SJCRH30 (cell line): ENCODE measurements around the gene MAX. TPM values are rescaled to one million over a fixed set of nuclear protein-coding genes. Genes with fewer than 3 reads are reported as not detected.
A peak's percentile ranks its signal among the peaks of the same experiment; 100 is the strongest.

Experiments
- DNase-seq, 2 experiments: peaks; one replicate each; pipeline ENCODE4 v3.0.0-alpha.2; 2015 to 2020
- H3K27ac ChIP-seq: fragments of 250-450 bp; sonication (Bioruptor Pico); 2 replicates; pipeline ENCODE4 v1.5.1; 2020; ENCODE audit warnings: mild to moderate bottlenecking, moderate library complexity
- H3K27me3 ChIP-seq: fragments of 250-450 bp; sonication (Bioruptor Pico); 2 replicates; pipeline ENCODE4 v1.5.1; 2020; ENCODE audit warnings: mild to moderate bottlenecking, moderate library complexity
- H3K36me3 ChIP-seq: fragments of 250-450 bp; sonication (Bioruptor Pico); 2 replicates; pipeline ENCODE4 v1.5.1; 2020; ENCODE audit warnings: mild to moderate bottlenecking, moderate library complexity
- H3K4me1 ChIP-seq: fragments of 250-450 bp; sonication (Bioruptor Pico); 2 replicates; pipeline ENCODE4 v1.5.1; 2020; ENCODE audit warnings: mild to moderate bottlenecking, moderate library complexity
- H3K4me3 ChIP-seq: fragments of 250-450 bp; sonication (Bioruptor Pico); 2 replicates; pipeline ENCODE4 v1.5.1; 2020; ENCODE audit warnings: mild to moderate bottlenecking, moderate library complexity
- H3K9me3 ChIP-seq: fragments of 250-450 bp; sonication (Bioruptor Pico); replicated peaks from 2 replicates; pipeline ENCODE4 v1.5.1; 2020; ENCODE audit warnings: mild to moderate bottlenecking, moderate library complexity
- total RNA-seq: library from RNA; depleted of rRNA; stranded (reverse); fragments of >200 nt; shearing (Covaris generic); gene quantifications from 2 replicates; pipeline ENCODE4 v1.2.3, GENCODE V29; 2014; rRNA removed

MAX gene
- total RNA-seq: 37.4 and 41.8 TPM in 2 replicates

GRCh38 chr14:65102441-65103149, at the start of gene MAX:
MAX (minus strand) TSS chr14:65102517; CDS start chr14:65102339, 178 bp downstream.
- DNase-seq: peak; percentile 96
- no peaks in the 10 kb centered on the region; the same call in 1 of the 2 replicates for H3K36me3 ChIP-seq
- H3K27ac ChIP-seq: peak within 1 kb of the TSS; percentile 41
- H3K4me1 ChIP-seq: no peaks in the 10 kb centered on the region
- peak within 1 kb of the TSS; percentile 99 for H3K4me3 ChIP-seq
- no peaks in the 10 kb centered on the region for H3K9me3 ChIP-seq
- no peaks in the 10 kb centered on the region for H3K27me3 ChIP-seq

- Histone ChIP-seq H3K27ac (no peak overlapping the region), H3K27me3 (no peaks in the 10 kb centered on the region), H3K36me3 (no peaks in the 10 kb centered on the region), H3K9me3 (no peaks in the 10 kb centered on the region), H3K4me1 (no peaks in the 10 kb centered on the region), H3K4me3 (no peak overlapping the region)
- no peak for DNase-seq
Measured at GRCh38 chr14:65151609-65151956, 49.3 kb upstream of the MAX start.

- Histone ChIP-seq H3K27me3 (no peaks in the 10 kb centered on the region), H3K4me3 (no peak overlapping the region), H3K27ac (no peak overlapping the region), H3K4me1 (no peaks in the 10 kb centered on the region), H3K36me3 (no peaks in the 10 kb centered on the region), H3K9me3 (no peaks in the 10 kb centered on the region)
- no peak for DNase-seq
Measured at GRCh38 chr14:65150898-65151608, 48.7 kb upstream of the MAX start.

GRCh38 chr14:65149116-65149515, 46.8 kb upstream of the MAX start:
- H3K36me3 ChIP-seq: no peaks in the 10 kb centered on the region
- no peaks in the 10 kb centered on the region for H3K27me3 ChIP-seq

GRCh38 chr14:65144170-65144569, 41.9 kb upstream of the MAX start:
- no peaks in the 10 kb centered on the region for H3K9me3 ChIP-seq
- no peaks in the 10 kb centered on the region for H3K27me3 ChIP-seq
- no peak overlapping the region for H3K4me3 ChIP-seq
- no peaks in the 10 kb centered on the region for H3K36me3 ChIP-seq
- no peaks in the 10 kb centered on the region for H3K4me1 ChIP-seq
- no peak overlapping the region for H3K27ac ChIP-seq
- DNase-seq: no peak

More at GRCh38 chr14:65149116-65149515, 46.8 kb upstream of the MAX start:
- DNase-seq: no peak
- H3K9me3 ChIP-seq: no peaks in the 10 kb centered on the region
- no peak overlapping the region for H3K4me3 ChIP-seq
- H3K27ac ChIP-seq: no peak overlapping the region
- H3K4me1 ChIP-seq: no peaks in the 10 kb centered on the region

- H3K4me3 ChIP-seq: no peak overlapping the region
- no peak for DNase-seq
- H3K4me1 ChIP-seq: no peaks in the 10 kb centered on the region
Measured at GRCh38 chr14:65142914-65143625, 40.8 kb upstream of the MAX start.

GRCh38 chr14:65142429-65142828, 40.1 kb upstream of the MAX start:
- no peak overlapping the region for H3K27ac ChIP-seq
- no peaks in the 10 kb centered on the region for H3K4me1 ChIP-seq

More at GRCh38 chr14:65142914-65143625, 40.8 kb upstream of the MAX start:
- H3K36me3 ChIP-seq: no peaks in the 10 kb centered on the region
- H3K27me3 ChIP-seq: no peaks in the 10 kb centered on the region
- H3K9me3 ChIP-seq: no peaks in the 10 kb centered on the region
- H3K27ac ChIP-seq: no peak overlapping the region

GRCh38 chr14:65141523-65141922, 39.2 kb upstream of the MAX start:
- DNase-seq: no peak
- Histone ChIP-seq H3K27ac (no peak overlapping the region), H3K9me3 (no peaks in the 10 kb centered on the region), H3K36me3 (no peaks in the 10 kb centered on the region), H3K4me3 (no peak overlapping the region), H3K27me3 (no peaks in the 10 kb centered on the region), H3K4me1 (no peaks in the 10 kb centered on the region)

More at GRCh38 chr14:65142429-65142828, 40.1 kb upstream of the MAX start:
- H3K4me3 ChIP-seq: no peak overlapping the region
- H3K9me3 ChIP-seq: no peaks in the 10 kb centered on the region
- no peak for DNase-seq
- no peaks in the 10 kb centered on the region for H3K27me3 ChIP-seq
- no peaks in the 10 kb centered on the region for H3K36me3 ChIP-seq

- Histone ChIP-seq H3K27ac (no peak overlapping the region), H3K4me3 (no peak overlapping the region), H3K36me3 (no peaks in the 10 kb centered on the region), H3K27me3 (no peaks in the 10 kb centered on the region), H3K9me3 (no peaks in the 10 kb centered on the region), H3K4me1 (no peaks in the 10 kb centered on the region)
- no peak for DNase-seq
Measured at GRCh38 chr14:65137648-65138307, 35.5 kb upstream of the MAX start.

GRCh38 chr14:65134651-65135579, 32.6 kb upstream of the MAX start:
- H3K36me3 ChIP-seq: no peaks in the 10 kb centered on the region
- no peaks in the 10 kb centered on the region for H3K9me3 ChIP-seq
- H3K27ac ChIP-seq: no peak overlapping the region
- no peaks in the 10 kb centered on the region for H3K4me1 ChIP-seq
- no peak overlapping the region for H3K4me3 ChIP-seq
- DNase-seq: no peak
- H3K27me3 ChIP-seq: no peaks in the 10 kb centered on the region

- no peak overlapping the region for H3K4me3 ChIP-seq
- DNase-seq: no peak
- no peaks in the 10 kb centered on the region for H3K27me3 ChIP-seq
- H3K27ac ChIP-seq: no peak overlapping the region
- no peaks in the 10 kb centered on the region for H3K36me3 ChIP-seq
- H3K4me1 ChIP-seq: no peaks in the 10 kb centered on the region
- H3K9me3 ChIP-seq: no peaks in the 10 kb centered on the region
Measured at GRCh38 chr14:65132855-65133254, 30.5 kb upstream of the MAX start.

- Histone ChIP-seq H3K4me3 (no peak overlapping the region), H3K27ac (no peak overlapping the region), H3K36me3 (no peaks in the 10 kb centered on the region), H3K9me3 (no peaks in the 10 kb centered on the region), H3K27me3 (no peaks in the 10 kb centered on the region), H3K4me1 (no peaks in the 10 kb centered on the region)
- no peak for DNase-seq
Measured at GRCh38 chr14:65131301-65131701, 29.0 kb upstream of the MAX start.

GRCh38 chr14:65128096-65128495, 25.8 kb upstream of the MAX start:
- no peaks in the 10 kb centered on the region for H3K9me3 ChIP-seq
- no peaks in the 10 kb centered on the region for H3K36me3 ChIP-seq
- H3K27me3 ChIP-seq: no peaks in the 10 kb centered on the region
- no peak overlapping the region for H3K4me3 ChIP-seq
- no peaks in the 10 kb centered on the region for H3K4me1 ChIP-seq
- DNase-seq: no peak
- H3K27ac ChIP-seq: no peak overlapping the region
